ENCODE data around the gene PPIL1.

GRCh38 chr6:36888115-36888643 lies 13.6 kb upstream of the PPIL1 start:
- TF ChIP-seq GATA2 (IDR thresholded peaks at IDR 0.05; ENCODE audit: low read depth, low read length): no peak
- TF ChIP-seq GATA3 (IDR thresholded peaks at IDR 0.05; ENCODE audit: low read depth, low read length): no peak
